GM18499 (cell line): ENCODE measurements around the gene TCP1.

Experiments
- ATAC-seq: cut with Tn5 transposase; IDR thresholded peaks from one replicate; pipeline ENCODE4 v1.9.1; 2021; ENCODE audit warnings: moderate number of reproducible peaks; ENCODE audit not compliant: insufficient read depth, unreplicated experiment

The TCP1 gene

GRCh38 chr6:159778542-159779103 lies 10.8 kb downstream of the TCP1 start:
- ATAC-seq = no peak

GRCh38 chr6:159778131-159778530 lies 11.3 kb downstream of the TCP1 start:
- ATAC-seq = no peak

GRCh38 chr6:159777240-159777904 lies 12.0 kb downstream of the TCP1 start:
- ATAC-seq = no peak

- ATAC-seq = no peak
These were observed 17.2 kb downstream of the TCP1 start for GRCh38 chr6:159772196-159772595.

GRCh38 chr6:159769470-159769869 lies 19.9 kb downstream of the TCP1 start:
- ATAC-seq = no peak

- no peak for ATAC-seq
These were observed 22.5 kb downstream of the TCP1 start for GRCh38 chr6:159766906-159767305.

GRCh38 chr6:159762681-159763293 lies 26.6 kb downstream of the TCP1 start:
- peak; percentile 8 for ATAC-seq

- peak; percentile 90 for ATAC-seq
These were observed 27.3 kb downstream of the TCP1 start, which contains the start of gene ACAT2 for GRCh38 chr6:159761873-159762680. Gene ACAT2 (plus strand): TSS chr6:159762045. CDS start chr6:159762088, 43 bp downstream.

GRCh38 chr6:159761129-159761872 lies 28.1 kb downstream of the TCP1 start:
- peak; percentile 1 for ATAC-seq

- no peak for ATAC-seq
These were observed 28.8 kb downstream of the TCP1 start for GRCh38 chr6:159760602-159761057.

GRCh38 chr6:159759645-159760044 lies 29.8 kb downstream of the TCP1 start:
- no peak for ATAC-seq

GRCh38 chr6:159758031-159759001 lies 31.1 kb downstream of the TCP1 start:
- no peak for ATAC-seq

- ATAC-seq = no peak
These were observed 32.9 kb downstream of the TCP1 start for GRCh38 chr6:159756508-159756907.

GRCh38 chr6:159754959-159755914 lies 34.2 kb downstream of the TCP1 start:
- no peak for ATAC-seq

- ATAC-seq = no peak
These were observed 35.0 kb downstream of the TCP1 start for GRCh38 chr6:159754401-159754800.

- no peak for ATAC-seq
These were observed 36.1 kb downstream of the TCP1 start for GRCh38 chr6:159753081-159753872.

GRCh38 chr6:159751448-159751847 lies 38.0 kb downstream of the TCP1 start:
- no peak for ATAC-seq
